AG09319 (cell line): Measurements from ENCODE around the gene PAQR7.

Experiments used
- DNase-seq: peaks from one replicate; pipeline ENCODE4 v3.0.0-alpha.2; 2010; ENCODE audit warnings: low read depth; ENCODE audit errors: extremely low read depth
- CTCF ChIP-seq: IDR thresholded peaks from 2 replicates; pipeline ENCODE4 v1.5.1; 2011; ENCODE audit warnings: low read depth, mild to moderate bottlenecking, inconsistent platforms, low read length, moderate library complexity

Gene PAQR7

DNA sequence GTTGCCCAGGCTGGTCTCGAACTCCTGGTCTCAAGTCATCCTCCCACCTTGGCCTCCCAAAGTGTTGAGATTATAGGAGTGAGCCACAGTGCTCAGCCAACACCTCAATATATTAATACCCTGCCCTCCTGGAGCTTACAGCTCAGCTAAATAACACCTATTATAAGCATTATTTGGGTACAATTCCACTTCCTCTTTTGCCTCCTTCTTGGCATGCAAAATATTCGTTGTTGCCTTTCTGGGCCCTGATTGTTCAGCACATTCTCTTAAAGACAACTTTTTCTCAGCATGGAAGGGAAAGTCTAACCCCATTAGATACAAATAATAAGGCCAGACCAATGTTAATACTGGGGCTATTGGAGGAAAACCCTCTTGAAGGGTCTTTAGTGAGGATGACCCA lies 2.8 kb downstream of the PAQR7 start:
- no peak for DNase-seq
- no peak for TF ChIP-seq CTCF

- DNase-seq: no peak
- TF ChIP-seq CTCF: no peak
These were observed 3.6 kb downstream of the PAQR7 start for GRCh38 chr1:25871704-25872494.

- no peak for TF ChIP-seq CTCF
- no peak for DNase-seq
These were observed 4.3 kb downstream of the PAQR7 start for GRCh38 chr1:25871086-25871703.

GRCh38 chr1:25870614-25871013 lies 4.9 kb downstream of the PAQR7 start:
- DNase-seq: no peak
- no peak for TF ChIP-seq CTCF

- DNase-seq: no peak
These were observed 5.5 kb downstream of the PAQR7 start for GRCh38 chr1:25869909-25870606.

DNA sequence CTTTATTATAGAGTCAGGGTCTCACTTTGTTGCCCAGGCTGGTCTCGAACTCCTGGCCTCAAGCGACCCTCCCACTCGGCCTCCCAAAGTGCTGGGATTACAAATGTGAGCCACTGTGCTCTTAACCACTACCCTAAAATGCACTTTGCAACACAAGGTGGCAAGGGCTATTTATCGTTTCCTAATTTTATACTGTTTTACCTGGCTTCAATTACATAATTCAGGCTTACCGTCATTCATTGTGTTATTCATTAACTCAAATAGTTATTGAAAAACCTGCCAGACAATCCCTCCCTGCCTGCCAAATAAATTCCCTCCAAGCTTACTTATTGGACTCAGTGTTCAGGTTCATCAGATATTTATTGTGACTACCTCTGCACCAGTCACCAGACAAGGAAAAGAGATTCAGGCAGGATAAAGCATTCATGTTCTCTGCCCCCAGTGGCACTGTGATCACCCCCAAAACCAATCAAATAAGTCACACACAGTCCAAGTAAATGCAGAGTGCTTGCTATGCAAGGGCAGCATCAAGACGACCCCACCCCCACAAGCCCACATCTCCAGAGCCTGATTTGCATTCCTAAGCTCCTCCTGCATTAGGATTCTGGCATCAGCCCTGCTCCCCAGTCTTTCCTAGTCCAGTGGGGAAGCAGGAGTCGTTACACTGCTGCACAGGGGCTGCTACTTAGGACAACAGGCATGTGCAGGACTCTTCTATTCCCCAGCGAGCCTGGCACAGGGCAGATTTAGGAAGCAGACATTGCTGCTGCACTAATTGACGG lies 8.1 kb downstream of the PAQR7 start:
- no peak for DNase-seq
- no peak for TF ChIP-seq CTCF

More at GRCh38 chr1:25869909-25870606, 5.5 kb downstream of the PAQR7 start:
- TF ChIP-seq CTCF: no peak
